ENCODE measurements around the gene CFAP91.

DNA sequence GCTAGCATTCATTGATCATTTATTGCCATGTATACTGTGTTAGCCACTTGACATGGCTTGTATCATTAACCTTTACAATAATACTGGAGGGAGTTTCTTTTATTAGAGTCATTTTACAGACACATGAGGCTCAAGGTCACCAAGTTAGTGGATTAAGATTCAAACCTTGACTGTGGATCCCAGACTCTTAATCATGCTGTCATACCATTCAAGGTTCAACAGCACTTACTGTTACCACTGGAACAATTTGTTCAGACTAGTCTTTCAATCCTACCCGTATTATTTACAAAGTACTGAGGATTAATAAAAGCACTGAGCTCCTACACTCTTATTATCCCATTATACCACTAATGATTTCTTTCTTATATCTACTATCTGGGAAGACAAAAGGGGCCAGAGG lies 26.8 kb upstream of the CFAP91 start:
- no peak for TF ChIP-seq TARDBP (IDR thresholded peaks at IDR 0.05)
- TF ChIP-seq FOXM1 (IDR thresholded peaks at IDR 0.05; ENCODE audit: borderline replicate concordance): no peak
- TF ChIP-seq SUZ12 (IDR thresholded peaks at IDR 0.05): no peak
- no peak for TF ChIP-seq ZNF384 (IDR thresholded peaks at IDR 0.05)

All from HEK293T (cell line).